ENCODE measurements around the gene ANKRD34A.

ANKRD34A gene

DNA sequence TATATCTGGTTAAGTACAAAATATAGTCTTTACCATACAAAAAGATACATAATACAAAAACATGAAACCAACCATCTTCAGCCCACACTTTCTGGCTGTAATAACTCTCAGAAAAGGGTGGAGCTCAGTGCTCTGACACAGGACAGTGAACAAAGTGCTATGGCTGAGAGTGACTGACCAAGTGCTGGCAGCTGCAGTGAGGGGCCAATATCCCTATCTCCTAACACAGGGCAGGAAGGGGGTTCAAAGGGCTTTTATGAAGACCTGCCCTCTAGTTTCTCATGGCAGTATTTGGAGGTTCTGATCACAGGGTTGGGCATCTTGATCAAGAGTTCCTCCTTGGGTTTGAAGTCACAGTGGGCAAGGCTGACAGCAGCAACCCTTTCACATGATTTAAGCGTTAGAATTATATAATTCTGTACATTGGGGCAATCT, 28.1 kb upstream of the ANKRD34A start:
- DNase-seq: no peak
- in situ Hi-C loops (cut with MboI; ENCODE audit: low pct_unique_long_range_greater_than_20kb, low sequenced_read_pairs): no loop called here

DNA sequence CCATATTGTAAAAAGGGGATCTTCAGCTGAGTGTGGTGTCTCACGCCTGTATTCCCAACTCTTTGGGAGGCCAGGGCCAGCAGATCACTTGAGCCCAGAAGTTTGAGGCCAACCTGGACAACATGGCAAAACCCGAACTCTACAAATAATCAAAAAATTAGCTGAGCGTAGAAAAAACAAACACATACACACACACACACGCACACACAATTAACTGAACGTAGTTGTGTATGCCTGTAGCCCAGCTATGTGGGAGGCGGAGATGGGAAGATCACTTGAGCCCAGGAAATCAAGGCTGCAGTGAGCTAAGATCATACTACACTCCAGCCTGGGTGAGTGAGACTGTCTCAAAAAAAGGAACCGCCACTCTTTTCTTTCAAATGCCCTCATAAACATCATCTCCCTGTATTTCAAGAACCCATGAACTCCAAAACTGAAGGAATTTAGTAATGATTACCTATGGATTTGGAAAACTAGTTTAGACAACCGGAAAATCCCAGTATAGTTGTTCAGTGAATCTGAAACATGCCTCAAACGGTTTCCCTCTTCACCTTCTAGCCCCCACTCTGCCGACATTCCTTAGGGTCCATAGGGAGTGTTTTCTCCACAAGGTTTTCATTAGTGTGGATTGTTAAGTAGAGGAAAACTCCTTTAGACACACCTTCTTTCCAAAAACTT, 27.5 kb upstream of the ANKRD34A start:
- in situ Hi-C loops (cut with MboI; ENCODE audit: low pct_unique_long_range_greater_than_20kb, low sequenced_read_pairs): no loop called here
- peak; percentile 42 for DNase-seq

DNA sequence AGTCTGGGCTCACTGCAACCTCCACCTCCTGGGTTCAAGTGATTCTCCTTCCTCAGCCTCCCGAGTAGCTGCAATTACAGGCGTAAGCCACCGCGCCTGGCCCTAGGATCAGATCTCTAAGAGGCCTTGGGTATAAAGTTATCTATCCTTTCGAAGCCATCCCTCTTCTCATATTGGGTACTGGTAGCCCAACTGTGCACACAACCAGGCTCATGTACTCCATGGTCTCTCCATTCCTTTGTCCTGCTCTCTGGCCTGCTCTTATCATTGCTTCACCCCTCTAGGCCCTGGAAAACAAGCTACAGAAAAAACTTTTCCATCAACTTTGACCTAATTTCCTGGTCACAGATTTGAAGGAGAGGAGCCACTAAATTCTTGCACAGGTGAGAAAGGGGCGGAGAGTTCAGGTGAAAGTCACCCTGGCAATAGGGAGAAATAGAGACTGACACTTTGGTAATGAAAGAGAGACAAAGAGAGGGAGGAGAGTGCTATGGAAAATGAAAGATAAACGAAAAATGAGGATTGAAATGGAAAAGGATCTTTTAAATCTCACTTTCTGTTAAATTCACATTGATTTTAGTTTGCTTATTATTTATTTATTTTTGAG, 26.0 kb upstream of the ANKRD34A start:
- in situ Hi-C loops (cut with MboI; ENCODE audit: low pct_unique_long_range_greater_than_20kb, low sequenced_read_pairs): no loop called here
- peak; percentile 31 for DNase-seq

DNA sequence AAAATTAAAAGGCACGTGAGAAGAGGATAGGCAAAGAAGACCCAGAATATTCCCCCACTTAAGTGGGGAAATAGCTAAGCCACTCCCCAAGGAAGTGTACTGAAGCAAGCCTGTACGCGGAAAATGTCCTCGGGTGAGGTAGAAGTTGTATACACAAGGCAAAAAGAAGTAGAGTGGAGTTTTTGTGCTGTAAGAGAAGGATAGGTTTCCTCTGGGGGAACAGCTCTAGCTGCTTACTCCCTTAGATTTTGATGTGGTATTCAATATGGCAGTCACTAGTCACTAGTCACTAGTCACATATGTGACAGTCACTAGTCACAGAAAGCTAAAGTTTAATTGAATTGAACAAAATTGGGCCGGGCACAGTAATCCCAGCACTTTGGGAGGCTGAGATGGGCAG, 24.4 kb upstream of the ANKRD34A start:
- peak; percentile 15 for DNase-seq
- in situ Hi-C loops (cut with MboI; ENCODE audit: low pct_unique_long_range_greater_than_20kb, low sequenced_read_pairs): no loop called here

DNA sequence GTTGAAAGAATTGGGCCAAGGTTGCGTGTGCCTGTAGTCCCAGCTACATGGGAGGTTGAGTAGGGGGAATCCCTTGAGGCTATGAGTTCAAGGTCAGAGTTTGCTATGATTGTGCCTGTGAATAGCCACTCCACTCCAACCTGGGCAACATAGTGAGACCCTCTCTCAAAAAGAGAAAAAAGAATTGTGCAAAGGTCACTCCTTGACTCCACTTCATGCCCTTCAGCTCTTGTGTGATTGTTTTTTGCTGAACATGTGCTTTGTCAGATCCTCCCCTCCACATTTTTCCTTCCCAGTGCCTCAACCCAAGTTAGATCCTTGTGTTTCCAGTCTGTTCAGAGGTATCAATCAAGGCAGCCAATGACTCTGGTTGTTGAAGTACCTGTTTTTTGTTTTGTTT, 23.6 kb upstream of the ANKRD34A start:
- DNase-seq: no peak
- in situ Hi-C loops (cut with MboI; ENCODE audit: low pct_unique_long_range_greater_than_20kb, low sequenced_read_pairs): no loop called here

DNA sequence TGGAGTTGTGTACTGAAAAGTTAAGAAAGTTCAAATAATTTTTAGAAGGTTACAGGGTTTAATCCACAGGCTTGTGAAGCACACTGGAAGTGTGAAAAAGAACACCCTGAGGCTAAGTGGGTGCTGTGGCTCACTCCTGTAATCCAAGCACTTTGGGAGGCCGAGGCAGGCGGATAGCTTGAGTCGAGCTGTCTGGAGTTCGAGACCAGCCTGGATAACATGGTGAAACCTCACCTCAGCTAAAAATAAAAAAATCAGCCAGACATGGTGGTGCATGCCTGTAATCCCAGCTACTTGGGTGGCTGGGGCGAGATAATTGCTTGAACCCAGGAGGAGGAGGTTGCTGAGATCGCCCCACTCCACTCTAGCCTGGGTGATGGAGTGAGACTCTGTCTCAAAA, 22.2 kb upstream of the ANKRD34A start:
- in situ Hi-C loops (cut with MboI; ENCODE audit: low pct_unique_long_range_greater_than_20kb, low sequenced_read_pairs): no loop called here
- DNase-seq: no peak

DNA sequence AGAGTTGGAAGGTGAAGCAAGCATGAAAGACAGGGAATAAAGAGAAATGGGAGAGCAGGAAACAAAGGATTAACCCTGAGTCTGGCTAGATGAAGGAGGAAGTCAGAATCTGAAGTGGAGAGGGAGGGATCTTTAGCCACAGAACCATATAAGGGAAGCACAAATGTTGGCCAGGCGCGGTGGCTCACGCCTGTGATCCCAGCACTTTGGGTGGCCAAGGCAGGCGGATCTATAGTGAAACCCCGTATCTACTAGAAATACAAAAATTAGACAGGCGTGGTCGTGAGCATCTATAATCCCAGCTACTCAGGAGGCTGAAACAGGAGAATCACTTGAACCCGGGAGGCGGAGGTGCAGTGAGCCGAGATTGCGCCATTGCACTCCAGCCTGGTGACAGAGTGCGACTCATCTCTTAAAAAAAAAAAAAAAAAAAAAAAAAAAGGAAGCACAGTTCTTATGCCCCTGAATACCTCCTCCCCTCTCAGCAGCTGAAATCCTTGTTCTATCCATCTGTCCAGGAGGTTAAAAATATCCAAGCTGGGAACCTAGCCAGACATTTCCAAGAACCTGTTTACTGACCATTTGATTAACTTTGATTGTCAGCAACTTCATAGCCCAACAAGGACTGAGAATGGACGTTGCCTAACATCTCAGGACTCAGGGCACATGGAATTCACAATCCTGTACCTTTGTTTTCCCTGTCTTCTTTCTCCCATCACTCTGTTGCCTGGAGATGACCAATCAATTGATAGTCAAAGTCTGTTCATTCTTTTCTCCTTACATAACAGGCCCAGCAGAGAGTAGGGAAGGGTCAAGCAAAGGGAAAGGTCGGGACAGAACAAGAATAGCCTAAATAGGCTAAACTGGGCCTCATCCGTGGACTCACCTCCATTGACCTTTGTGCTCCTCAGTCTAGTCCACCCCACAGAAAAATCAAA, 21.4 kb upstream of the ANKRD34A start:
- in situ Hi-C loops (cut with MboI; ENCODE audit: low pct_unique_long_range_greater_than_20kb, low sequenced_read_pairs): no loop called here
- DNase-seq: peak; percentile 91

DNA sequence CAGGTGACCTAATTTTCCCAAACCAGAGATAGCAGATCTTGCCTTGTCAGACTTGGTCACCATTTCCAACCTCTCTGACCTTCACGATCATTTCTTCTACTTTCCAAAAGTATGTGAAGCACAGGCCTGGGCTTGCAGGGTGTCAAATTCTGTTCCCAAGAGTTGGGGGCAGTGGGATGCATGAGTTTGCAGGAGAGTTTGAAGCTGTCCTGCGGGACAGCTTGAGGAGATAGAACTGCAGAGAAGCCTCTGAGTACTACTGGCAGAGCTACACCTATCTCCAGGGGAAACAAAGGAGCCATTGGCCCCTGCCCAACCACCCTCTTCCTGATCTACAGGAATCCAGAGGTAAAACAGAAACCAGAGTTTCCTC, 20.7 kb upstream of the ANKRD34A start:
- in situ Hi-C loops (cut with MboI; ENCODE audit: low pct_unique_long_range_greater_than_20kb, low sequenced_read_pairs): no loop called here
- no peak for DNase-seq

DNA sequence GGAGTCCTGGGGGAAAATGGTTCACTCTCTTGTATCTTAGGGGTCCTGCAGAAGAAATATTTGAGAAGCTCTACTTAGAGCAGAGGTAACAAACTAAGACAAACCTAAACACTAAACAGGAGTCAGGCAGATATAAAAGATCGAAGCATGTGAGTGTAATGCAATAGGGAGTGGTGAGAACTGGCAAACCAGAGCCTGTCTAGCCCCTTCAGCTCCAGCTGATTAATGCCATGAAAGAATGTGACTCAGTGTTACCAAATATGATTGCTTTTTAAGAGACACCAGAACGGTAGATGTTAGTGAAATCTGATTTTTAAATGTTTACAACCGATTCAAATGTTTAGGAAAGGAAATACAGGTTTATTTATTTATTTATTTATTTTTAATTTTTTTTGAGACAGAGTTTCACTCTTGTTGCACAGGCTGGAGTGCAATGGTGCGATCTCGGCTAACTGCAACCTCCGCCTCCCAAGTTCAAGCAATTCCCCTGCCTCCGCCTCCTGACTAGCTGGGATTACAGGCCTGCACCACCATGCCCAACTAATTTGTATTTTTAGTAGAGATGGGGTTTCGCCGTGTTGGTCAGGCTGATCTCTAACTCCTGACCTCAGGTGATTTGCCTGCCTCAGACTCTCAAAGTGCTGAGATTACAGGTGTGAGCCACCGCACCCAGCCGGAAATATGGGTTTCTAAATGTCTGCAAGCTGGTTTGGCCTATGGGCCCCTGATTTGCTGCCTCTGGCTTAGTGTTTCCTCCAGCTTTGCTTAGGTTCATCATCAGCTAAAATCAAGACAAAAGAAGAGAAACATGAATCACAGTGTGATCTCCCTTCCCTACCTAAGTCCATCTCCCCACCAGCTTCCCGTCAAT, 19.8 kb upstream of the ANKRD34A start:
- in situ Hi-C loops (cut with MboI; ENCODE audit: low pct_unique_long_range_greater_than_20kb, low sequenced_read_pairs): no loop called here
- DNase-seq: no peak

DNA sequence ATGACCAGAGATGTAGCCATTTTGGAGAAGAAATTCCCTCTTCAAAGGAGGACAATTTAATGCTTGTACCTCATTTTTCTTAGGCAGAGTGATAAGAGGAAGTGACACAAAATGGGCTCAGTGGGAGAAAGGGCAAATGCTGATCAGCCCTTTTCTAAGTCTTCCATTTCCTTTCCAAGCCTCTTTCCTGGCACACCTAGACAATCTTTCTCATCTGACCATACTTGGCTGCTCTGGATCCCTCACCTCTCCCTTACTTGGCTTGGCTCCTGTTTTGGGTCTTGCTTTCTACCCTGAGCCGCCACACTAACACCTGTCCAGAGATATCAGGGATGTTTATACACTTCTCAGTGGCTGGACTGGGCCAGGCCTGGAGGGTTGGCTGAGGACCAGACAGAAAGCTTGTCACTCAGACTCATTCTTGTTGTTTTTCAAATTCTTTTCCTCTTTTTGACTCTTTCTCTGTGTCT, 18.9 kb upstream of the ANKRD34A start:
- DNase-seq: no peak
- in situ Hi-C loops (cut with MboI; ENCODE audit: low pct_unique_long_range_greater_than_20kb, low sequenced_read_pairs): no loop called here

DNA sequence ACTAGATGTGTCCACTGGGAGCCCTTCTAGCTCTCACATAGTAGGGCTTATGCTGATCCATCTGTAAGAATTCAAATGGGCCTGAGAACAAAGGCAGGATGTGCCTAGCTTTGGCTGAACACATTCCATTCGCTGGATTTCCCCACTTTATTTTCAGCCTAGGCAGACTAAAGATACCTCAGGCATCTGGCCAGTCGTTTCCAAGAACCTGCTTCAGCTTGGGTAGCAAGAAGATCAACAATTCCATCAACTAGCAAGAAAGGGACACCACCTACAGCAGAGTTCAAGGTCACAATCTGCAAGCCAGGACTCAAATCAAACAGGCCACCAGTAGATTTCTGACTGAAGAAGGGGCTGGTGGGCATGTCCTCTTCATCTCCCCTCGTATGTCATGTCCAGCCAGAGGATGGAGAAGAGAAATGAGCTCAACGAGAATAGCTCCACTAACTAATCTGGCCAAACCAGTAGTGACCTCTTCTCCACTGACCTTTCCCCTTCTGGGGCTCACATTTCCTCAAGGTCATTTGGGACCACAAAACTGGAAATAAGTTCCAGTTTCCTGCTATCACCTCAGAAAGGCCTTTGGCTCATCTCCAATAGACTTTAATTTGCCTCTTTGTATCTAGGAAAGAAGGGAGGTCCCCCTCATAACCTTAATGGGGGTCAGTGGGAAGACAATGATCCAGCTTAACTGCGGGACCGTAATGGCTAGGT, 17.8 kb upstream of the ANKRD34A start:
- no peak for DNase-seq
- in situ Hi-C loops (cut with MboI; ENCODE audit: low pct_unique_long_range_greater_than_20kb, low sequenced_read_pairs): no loop called here

DNA sequence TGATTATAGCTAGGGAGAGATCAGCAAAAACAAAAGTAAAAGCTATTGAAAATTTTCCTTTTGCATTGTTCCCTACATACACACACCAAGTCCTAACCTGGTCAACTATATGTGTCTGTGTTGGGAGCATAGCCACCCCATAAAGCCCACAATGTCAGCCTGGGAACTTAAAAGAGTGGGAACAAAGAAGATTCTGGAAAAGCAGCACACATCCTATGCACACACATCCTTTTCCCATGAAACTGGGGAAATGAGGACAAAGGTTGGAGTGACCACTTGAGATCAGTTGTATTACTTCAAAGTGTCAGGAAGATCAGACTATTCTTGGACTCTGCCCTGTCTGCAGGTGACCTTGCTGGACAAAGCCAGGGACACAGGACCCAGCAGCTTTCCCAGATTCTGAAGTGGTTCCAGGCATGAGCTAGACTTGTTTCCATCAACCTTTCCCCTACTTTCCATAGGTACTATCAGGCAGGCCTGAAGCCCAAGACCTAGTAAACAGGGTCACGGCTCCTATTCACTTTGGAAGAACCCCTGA, 16.2 kb upstream of the ANKRD34A start:
- in situ Hi-C loops (cut with MboI; ENCODE audit: low pct_unique_long_range_greater_than_20kb, low sequenced_read_pairs): no loop called here
- DNase-seq: no peak

DNA sequence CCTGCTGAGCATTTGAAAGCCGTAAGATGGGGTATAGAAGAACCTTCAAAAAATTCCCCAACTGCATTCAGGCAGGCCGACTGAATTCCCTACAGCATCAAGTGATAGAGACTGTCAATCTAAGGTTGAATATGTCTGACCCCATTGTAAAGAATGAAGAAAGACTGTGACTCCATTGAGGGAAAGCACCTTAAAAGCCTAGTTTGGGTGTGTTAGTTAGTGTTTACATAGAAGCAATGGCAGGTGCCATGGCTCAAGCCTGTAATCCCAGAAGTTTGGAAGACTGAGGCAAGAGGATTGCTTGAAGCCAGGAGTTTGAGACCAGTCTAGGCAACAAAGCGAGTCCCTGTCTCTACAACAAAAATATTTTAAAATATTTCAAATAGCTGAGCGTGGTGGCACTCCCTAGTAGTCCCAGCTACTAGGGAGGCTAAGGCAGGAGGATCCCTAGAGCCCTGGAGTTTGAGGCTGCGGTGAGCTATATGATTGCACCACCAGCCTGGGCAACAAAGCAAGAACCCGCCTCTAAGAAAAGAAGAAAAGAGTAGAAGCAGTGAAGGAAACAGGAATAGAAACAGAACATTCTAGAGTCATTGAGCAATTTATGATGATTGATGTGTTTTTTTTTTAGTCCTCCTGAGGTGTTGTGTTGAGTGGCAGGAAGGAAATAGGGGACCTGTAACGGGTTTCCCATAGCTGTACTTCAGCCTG, 15.5 kb upstream of the ANKRD34A start:
- in situ Hi-C loops (cut with MboI; ENCODE audit: low pct_unique_long_range_greater_than_20kb, low sequenced_read_pairs): no loop called here
- DNase-seq: peak; percentile 90

DNA sequence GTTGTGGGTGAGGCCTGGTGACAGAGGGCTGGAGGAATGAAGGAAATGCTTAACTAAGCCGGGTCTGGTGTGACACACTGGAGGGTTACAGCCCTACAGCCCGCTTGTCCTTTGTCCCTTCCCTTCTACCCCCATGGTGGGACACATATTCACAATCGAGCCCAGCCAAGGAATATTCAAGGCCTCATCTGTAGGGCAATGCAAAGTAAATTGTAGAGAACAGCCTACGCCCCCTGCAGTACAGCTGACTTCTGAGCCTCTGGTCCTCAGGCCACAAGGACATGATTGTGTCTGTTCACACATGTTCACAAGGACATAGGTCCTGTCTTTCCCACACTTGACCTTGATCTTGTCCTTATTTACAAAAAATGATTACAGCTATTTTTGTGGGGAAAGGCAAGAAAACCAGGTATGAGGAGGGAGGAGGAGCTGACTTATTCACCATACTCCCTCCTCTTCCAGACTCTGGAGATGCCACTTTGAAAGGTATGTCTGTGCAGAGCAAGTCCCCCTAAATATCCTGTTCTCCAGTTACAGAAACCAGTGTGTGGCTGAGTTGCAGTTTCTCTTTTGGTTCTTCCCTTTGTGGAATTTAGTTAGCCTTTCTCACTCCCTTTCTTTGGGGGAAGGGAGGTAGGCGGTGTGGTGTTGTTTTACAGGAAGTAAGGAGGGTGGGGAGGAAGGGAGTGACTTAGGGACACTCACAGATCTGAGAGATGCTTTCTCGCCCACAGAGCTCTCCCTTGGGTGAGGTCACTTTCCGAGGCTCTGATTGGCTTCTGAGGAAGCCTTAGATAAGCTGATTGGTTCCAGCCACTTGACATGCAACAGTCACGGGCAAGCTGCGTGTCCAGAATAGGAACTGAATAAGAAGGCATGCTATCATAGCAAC, 14.7 kb upstream of the ANKRD34A start:
- in situ Hi-C loops (cut with MboI; ENCODE audit: low pct_unique_long_range_greater_than_20kb, low sequenced_read_pairs): no loop called here
- DNase-seq: peak; percentile 99

DNA sequence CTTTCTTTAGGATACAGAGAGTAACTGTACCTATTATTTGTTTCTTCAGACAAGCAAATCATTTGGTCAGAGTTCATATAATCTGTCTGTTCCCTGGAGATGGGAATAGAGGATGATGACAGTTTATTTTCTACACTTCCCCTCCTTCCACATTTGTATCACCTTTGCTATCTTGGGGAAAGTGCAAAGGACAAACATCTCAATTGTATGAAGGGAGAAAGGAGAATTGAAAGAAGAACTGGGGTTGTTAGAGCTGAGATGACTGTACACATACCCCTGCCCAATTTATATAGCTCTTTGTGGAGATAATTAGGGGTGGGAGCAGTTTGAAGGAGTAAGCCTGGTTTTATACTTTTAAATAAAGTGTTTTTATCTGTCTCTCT, 14.1 kb upstream of the ANKRD34A start:
- DNase-seq: no peak
- in situ Hi-C loops (cut with MboI; ENCODE audit: low pct_unique_long_range_greater_than_20kb, low sequenced_read_pairs): no loop called here

DNA sequence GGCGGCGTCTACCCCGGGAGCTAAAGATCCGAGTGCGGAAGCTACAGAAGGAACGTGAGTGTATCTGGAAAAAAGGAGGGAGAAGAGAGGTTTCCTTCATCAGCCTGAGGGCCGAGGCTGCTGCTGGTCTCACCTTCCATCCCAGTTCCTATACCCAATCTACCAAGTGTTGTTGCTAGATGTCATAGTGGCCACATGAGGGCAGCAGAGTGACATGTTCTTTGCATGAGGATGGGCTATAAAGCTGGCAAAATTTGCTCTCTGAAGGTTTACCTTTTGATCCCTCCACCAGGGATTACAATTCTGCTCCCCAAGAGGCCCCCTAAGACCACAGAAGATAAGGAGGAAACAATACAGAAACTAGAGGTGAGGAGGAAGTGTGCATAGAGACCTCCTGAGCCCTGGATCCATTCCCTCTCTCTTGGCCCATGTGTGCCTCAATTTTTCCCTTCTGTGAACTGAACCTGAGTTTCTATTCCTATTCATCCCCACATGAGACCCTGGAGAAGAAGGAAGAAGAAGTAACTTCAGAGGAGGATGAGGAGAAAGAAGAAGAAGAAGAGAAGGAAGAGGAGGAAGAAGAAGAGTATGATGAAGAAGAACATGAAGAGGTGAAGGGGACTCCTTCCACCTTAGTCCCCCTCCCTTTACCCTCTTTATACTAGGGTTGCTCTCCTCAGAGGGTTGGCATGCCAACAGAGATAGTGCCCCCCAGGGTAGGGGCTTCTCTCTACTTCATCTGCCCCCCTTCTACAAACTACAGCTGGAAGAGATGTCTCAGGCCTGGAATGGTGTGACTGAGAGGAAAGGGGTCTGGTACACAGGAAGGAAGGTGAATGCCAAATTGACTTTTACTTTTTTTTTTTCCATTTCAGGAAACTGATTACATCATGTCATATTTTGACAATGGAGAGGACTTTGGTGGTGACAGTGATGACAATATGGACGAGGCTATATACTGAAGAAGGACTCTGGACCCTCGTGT, 13.4 kb upstream of the ANKRD34A start:
- in situ Hi-C loops (cut with MboI; ENCODE audit: low pct_unique_long_range_greater_than_20kb, low sequenced_read_pairs): no loop called here
- DNase-seq: peak; percentile 91
